ENCODE data around the gene SPINT3.
"Not testable (repeated sequence)": the region's sequence is repeated elsewhere in the genome, so short reads cannot be mapped to it uniquely, and the experiment has no call there.

SPINT3 gene

GRCh38 chr20:45503403-45503802, 12.0 kb downstream of the SPINT3 start:
- DNase-seq (ENCODE audit: low spot score), result no peak

GRCh38 chr20:45502561-45502960, 12.9 kb downstream of the SPINT3 start:
- no peak for DNase-seq (ENCODE audit: low spot score)

DNA sequence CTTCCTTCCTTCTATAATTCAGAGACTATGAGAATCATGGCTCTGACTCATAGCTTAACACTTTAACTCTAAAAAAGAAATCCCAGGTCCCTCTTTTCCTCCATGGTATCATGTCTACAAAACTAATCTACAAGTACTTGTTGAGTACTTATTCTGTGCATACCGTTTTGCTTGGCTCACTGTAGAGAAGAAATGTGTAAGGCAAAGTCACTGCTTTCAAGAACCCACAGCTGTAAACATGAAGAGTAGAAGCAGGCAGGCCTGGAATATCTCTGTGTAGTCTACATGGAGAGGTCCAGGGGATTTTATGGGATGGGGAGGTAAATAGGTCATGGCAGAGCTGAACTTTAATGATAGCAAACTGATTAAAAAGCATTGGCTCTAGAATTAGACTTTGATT, 13.8 kb downstream of the SPINT3 start:
- DNase-seq (ENCODE audit: low spot score), result no peak

DNA sequence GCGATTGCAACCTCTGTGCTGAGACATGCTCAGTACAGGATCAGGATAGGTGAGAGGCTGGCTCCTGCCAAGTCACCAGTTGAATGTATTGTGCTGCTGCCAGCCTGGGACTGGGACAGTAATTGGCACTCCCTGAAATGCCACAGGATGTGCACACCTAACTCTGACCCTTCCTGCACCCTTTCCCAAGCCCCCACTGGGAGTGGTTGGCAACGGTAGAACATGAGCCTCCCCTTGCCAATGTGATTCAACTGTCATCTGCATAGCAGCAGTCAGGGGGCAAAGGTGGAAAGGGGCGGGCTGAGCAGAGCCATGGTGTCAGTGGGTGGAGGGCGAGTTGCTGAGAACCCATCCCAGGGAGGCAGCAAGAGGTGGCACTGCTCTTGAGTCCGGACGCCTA, 15.4 kb downstream of the SPINT3 start:
- no peak for DNase-seq (ENCODE audit: low spot score)

GRCh38 chr20:45497971-45498494, 17.4 kb downstream of the SPINT3 start:
- DNase-seq (ENCODE audit: low spot score), result no peak

DNA sequence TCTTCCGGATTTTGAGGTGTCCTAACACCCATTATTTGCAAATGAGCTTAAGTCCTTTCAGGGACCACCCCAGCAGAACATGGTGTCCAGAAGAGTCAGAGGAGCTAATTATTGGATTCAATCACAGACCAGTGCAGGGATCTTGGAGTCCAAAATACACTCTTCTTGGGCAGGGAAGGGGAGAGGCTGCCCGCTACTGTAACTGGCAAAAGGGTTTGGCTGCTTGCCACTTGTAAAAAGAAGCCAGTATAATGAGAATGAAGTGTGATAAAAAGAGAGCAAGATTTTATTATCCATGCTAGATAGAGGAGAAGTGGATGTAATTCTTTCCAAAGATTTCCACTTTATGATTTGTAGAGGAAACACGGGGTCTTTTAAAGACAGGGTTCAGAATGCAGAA, 19.3 kb downstream of the SPINT3 start:
- DNase-seq (ENCODE audit: low spot score), result no peak

DNA sequence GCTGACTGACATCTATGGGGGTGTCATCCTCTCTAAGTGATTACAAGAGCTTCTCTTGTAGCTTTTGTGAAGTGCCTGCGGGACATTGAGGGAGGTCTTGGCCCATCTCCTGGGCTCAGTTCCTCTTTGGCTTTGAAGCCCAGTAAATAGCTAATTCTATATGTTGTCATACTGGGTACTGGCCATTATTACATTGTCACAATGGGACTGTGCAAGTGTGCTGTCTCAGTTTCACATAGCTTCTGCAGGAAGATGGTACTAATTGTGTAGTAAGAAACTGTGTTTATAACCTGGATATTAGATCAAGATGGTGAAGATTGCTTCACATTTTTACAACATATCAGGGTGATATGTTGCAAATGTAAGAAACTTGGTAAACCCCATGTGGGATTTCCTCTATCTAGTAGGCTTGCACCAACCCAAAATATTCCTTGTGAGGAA, 19.9 kb downstream of the SPINT3 start:
- DNase-seq (ENCODE audit: low spot score), result no peak

- DNase-seq (ENCODE audit: low spot score), result no peak
Measured at GRCh38 chr20:45489083-45489531, 26.3 kb downstream of the SPINT3 start.

DNA sequence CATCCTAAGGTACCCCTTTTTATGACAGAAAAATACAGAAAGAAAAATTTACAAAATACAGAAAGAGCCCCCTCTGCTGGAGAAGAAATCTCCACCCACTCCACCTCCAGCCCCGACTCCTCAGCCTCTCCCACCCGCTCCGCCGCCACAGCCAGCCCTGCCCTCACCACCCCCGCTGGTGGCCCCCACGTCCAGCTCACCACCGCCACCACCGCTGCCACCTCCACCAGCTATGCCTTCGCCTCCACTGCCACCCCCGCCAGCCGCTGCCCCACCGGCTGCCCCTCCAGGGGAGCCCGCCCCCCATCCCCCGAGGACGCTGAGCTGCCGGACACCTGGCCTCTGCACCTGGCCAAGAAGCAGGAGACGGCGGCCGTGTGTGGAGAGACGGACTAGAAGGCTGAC, 28.2 kb downstream of the SPINT3 start:
- DNase-seq (ENCODE audit: low spot score), result no peak

DNA sequence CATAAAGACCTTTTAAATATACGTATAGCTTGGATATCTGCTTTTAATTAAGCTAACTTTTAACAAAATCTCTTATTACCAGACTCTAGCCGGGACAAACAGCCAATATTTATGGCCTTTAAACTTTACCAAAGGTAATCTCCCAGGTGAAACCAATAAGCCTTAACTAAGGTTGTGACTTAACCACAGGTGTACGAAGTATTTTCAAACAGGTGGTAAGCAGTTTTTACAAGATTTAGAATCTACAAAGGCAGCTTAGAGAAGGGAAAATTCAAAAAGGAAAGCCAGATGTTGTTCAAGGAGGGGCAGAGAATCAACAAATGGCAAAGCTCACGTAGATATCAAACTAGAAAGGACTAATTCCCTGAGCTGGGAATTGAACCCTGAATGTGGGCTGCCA, 30.0 kb downstream of the SPINT3 start:
- DNase-seq (ENCODE audit: low spot score), result no peak

- no peak for DNase-seq (ENCODE audit: low spot score)
Measured at GRCh38 chr20:45484676-45485075, 30.7 kb downstream of the SPINT3 start.

DNA sequence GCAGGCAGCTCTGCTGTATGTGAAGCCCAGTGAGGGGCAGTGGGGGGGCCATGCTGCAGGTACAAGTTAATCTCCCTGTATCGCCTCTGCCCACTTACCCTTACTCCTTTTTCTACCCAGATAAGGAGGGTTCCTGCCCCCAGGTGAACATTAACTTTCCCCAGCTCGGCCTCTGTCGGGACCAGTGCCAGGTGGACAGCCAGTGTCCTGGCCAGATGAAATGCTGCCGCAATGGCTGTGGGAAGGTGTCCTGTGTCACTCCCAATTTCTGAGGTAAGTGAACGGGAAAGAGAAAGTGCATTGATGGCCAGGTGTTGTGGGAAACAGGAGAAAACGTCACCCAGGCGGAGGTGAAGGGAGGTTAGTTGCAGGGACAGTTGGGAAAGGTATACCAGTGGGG, 35.6 kb downstream of the SPINT3 start:
- no peak for DNase-seq (ENCODE audit: low spot score)

- DNase-seq (ENCODE audit: low spot score), result not testable (repeated sequence)
Measured at GRCh38 chr20:45477530-45478148, 37.8 kb downstream of the SPINT3 start.

DNA sequence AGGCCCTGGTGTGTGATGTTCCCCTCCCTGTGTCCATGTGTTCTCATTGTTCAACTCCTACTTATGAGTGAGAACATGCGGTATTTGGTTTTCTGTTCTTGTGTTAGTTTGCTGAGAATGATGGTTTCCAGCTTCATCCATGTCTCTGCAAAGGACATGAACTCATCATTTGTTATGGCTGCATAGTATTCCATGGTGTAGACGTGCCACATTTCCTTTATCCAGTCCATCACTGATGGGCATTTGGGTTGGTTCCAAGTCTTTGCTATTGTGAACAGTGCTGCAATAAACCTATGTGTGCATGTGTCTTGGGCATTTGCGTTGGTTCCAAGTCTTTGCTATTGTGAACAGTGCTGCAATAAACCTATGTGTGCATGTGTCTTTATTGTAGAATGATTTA, 43.1 kb downstream of the SPINT3 start:
- DNase-seq (ENCODE audit: low spot score), result not testable (repeated sequence)

DNA sequence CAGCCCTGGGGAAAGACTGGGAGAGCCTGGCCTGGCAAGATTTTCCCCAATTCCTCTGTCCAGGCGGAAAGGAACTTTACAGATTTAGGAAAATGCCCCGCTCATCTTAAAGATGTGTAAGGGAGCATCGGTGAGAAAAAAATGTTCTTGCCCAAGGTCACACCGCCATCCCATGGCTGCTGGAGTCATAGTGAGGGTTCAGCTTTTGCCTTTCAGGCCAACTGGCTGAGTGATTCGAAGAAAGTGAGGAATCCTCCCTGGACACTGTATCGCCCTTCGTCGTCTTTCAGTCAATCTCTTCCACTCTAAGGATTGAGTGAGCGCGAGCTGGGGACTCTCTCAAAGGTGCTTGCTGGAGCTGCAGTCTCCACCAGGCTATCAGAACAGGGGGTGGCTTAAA, 44.5 kb downstream of the SPINT3 start:
- no peak for DNase-seq (ENCODE audit: low spot score)

DNA sequence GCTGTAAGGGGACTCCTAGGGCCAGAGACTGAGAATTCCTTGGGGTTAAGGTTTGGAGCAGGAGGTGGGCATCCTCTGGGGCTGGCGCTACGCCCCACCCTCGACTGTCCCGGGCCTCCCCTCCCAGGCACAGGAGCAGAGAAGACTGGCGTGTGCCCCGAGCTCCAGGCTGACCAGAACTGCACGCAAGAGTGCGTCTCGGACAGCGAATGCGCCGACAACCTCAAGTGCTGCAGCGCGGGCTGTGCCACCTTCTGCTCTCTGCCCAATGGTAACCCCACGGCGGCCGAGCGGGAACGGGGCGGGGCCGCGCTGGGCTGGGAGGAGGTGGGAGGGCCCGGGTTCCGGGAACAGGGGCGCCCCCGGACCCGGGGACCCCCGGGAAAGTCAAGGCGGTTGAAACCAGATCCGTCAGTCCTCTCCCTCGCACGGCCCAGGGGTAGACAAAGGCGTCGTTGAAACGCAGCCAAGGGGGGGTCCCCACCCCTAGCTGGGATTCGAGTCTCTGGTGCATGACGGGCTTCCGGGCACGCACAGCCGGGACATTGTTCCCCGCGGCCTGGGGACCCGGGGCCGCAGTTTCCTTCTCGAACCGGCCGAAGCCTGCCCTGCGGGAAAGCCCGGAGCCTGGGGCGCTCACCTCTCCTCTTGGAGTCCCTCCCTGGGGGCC, 45.0 kb downstream of the SPINT3 start:
- DNase-seq (ENCODE audit: low spot score), result no peak

GRCh38 chr20:45469336-45470261, 45.8 kb downstream of the SPINT3 start, which contains the start of gene WFDC2:
Gene WFDC2, plus strand, starts transcription at chr20:45469753. Its CDS starts 29 bp downstream, at chr20:45469782.
- no peak for DNase-seq (ENCODE audit: low spot score)

GRCh38 chr20:45467861-45468260, 47.6 kb downstream of the SPINT3 start:
- no peak for DNase-seq (ENCODE audit: low spot score)

DNA sequence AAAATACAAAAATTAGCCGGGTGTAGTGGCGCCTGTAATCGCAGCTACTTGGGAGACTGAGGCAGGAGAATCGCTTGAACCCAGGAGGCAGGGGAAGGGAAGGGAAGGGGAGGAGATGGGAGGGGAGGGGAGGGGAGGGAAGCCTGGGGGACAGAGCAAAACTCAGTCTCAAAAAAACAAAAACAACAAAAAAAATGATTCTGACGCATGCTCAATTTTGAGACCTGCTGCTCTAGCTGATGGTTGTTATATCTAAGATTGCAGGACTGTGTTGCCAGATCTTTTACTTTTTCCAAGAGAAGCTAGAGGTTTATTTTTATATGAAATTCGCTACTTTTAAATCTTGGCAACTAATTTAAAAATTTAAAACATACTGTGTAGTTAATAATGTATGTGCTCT, 48.2 kb downstream of the SPINT3 start:
- DNase-seq (ENCODE audit: low spot score), result no peak

DNA sequence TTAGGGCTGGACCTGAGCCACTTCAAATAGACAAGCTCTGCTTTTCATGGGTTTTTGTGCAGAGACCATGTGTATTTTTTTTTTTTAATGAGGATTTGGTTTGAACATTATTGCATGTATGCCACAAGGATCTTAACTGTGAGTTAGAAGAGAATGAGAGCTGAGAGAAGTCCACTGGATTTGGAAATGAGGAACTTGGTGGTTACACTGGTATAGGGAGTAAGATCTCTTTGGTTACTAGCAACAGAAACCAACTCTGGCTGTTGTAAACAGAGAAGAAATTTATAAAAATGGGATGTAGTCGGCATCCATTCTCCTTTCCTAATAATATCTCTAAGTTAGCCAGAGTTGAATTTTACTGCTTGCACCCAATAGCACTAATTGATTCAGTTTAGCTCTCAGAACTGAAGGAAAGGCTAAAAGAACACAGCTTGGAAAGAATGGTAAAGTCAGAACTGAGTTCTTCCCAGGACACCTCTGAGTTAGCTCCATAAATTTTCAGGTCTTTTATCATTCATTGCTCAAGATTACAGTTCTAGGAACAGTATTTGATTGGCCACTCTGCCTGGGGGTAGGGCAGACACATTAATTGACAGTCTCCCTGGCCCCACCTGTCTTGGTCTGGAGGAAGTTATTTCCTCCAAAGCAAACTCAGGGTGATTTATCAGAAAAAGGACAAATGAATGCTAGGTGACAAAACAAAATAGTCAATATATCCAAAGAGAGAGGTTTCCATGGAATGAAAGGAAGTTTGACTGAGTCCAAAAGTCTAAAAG, 49.7 kb downstream of the SPINT3 start:
- no peak for DNase-seq (ENCODE audit: low spot score)

DNA sequence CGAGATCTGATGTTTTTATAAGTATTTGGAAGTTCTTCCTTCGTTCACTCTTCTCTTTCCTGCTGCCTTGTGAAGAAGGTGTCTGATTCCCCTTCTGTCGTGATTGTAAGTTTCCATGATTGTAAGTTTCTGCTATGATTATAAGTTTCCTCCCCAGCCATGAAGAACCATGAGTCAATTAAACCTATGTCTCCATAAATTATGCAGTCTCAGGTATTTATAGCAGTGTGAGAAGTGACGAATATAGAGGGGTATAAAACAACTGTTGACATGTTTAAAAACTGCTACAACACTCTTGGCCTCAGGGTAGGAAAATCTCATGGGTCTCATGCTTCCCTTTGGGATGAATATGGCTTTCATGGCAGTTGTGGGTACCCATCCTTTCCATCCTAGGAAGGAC, 51.7 kb downstream of the SPINT3 start:
- DNase-seq (ENCODE audit: low spot score), result no peak
